Astrocyte (in vitro differentiated cells and primary cell): ENCODE results near the gene ANAPC16. TPM values are rescaled to one million over a fixed set of nuclear protein-coding genes. Genes with fewer than 3 reads are reported as not detected.

Source experiments
- DNase-seq: peaks from one replicate; pipeline ENCODE4 v3.0.0-alpha.2; 2010; ENCODE audit warnings: low read depth
- FAIRE-seq: peaks from 2 replicates; lab custom pipeline; 2011; peaks lifted over from hg19 to GRCh38; lab: Jason Lieb, UNC
- H2AFZ ChIP-seq: 2 replicates; pipeline ENCODE4 v1.6.0; 2012; ENCODE audit warnings: low read depth, low read length, inconsistent platforms
- H3K27ac ChIP-seq: 2 replicates; pipeline ENCODE4 v1.5.1; 2011; ENCODE audit warnings: low read depth, low read length, inconsistent platforms
- H3K27me3 ChIP-seq: 2 replicates; pipeline ENCODE4 v1.6.0; 2011; ENCODE audit warnings: low read length, inconsistent platforms; ENCODE audit not compliant: insufficient read depth
- H3K36me3 ChIP-seq: 2 replicates; pipeline ENCODE4 v1.5.1; 2011; ENCODE audit warnings: low read length, inconsistent platforms; ENCODE audit not compliant: insufficient read depth
- H3K4me1 ChIP-seq: 2 replicates; pipeline ENCODE4 v1.5.1; 2011; ENCODE audit warnings: low read length, inconsistent platforms; ENCODE audit not compliant: insufficient read depth
- H3K4me2 ChIP-seq: 2 replicates; pipeline ENCODE4 v1.6.0; 2012; ENCODE audit warnings: low read length, inconsistent platforms
- H3K4me3 ChIP-seq: 2 replicates; pipeline ENCODE4 v1.5.1; 2011; ENCODE audit warnings: low read depth, mild to moderate bottlenecking, low read length, inconsistent platforms; ENCODE audit not compliant: insufficient read depth
- H3K79me2 ChIP-seq: 2 replicates; pipeline ENCODE4 v1.6.0; 2012; ENCODE audit warnings: mild to moderate bottlenecking, low read length, inconsistent platforms; ENCODE audit not compliant: insufficient read depth
- H3K9ac ChIP-seq: 2 replicates; pipeline ENCODE4 v1.6.0; 2012; ENCODE audit warnings: mild to moderate bottlenecking, low read length, inconsistent platforms
- H3K9me3 ChIP-seq: 2 replicates; pipeline ENCODE4 v1.5.1; 2012; ENCODE audit warnings: low read depth, mild to moderate bottlenecking, low read length, inconsistent platforms; ENCODE audit not compliant: insufficient read depth
- H4K20me1 ChIP-seq: 2 replicates; pipeline ENCODE4 v1.6.0; 2012; ENCODE audit warnings: low read length, inconsistent platforms; ENCODE audit not compliant: insufficient read depth
- H3K27ac Mint-ChIP-seq: one replicate; pipeline ENCODE4 v1.8.0; 2021; ENCODE audit warnings: mild to moderate bottlenecking, mixed read lengths; ENCODE audit not compliant: unreplicated experiment
- H3K27me3 Mint-ChIP-seq: one replicate; pipeline ENCODE4 v1.8.0; 2021; ENCODE audit warnings: low read depth, mixed read lengths; ENCODE audit not compliant: unreplicated experiment
- H3K36me3 Mint-ChIP-seq: one replicate; pipeline ENCODE4 v1.8.0; 2021; ENCODE audit warnings: low read depth, mixed read lengths; ENCODE audit not compliant: unreplicated experiment
- H3K4me1 Mint-ChIP-seq: one replicate; pipeline ENCODE4 v1.8.0; 2021; ENCODE audit warnings: low read depth, mixed read lengths; ENCODE audit not compliant: unreplicated experiment
- H3K4me3 Mint-ChIP-seq: one replicate; pipeline ENCODE4 v1.8.0; 2021; ENCODE audit warnings: mild to moderate bottlenecking, moderate library complexity, mixed read lengths; ENCODE audit not compliant: unreplicated experiment
- H3K9me3 Mint-ChIP-seq: one replicate; pipeline ENCODE4 v1.8.0; 2021; ENCODE audit warnings: mild to moderate bottlenecking, mixed read lengths; ENCODE audit not compliant: unreplicated experiment
- CTCF ChIP-seq: IDR thresholded peaks from 2 replicates; pipeline ENCODE4 v1.5.1; 2011; ENCODE audit warnings: low read depth, mild to moderate bottlenecking, inconsistent platforms, low read length, moderate library complexity; ENCODE audit not compliant: insufficient read depth
- EZH2 ChIP-seq: IDR thresholded peaks from 2 replicates; pipeline ENCODE4 v1.6.1; 2012; ENCODE audit warnings: mild to moderate bottlenecking, low read length, inconsistent platforms; ENCODE audit not compliant: insufficient read depth
- total RNA-seq: library from RNA; stranded (reverse); gene quantifications from 2 replicates; pipeline ENCODE4 v1.2.1, GENCODE V29; 2021

ANAPC16 gene
- total RNA-seq, 1 donor from 2014 or later, result 47.3 TPM

- TF ChIP-seq EZH2 (no peak), CTCF (no peak)
- peaks cover 13% of the 10 kb centered on the region for H3K36me3 Mint-ChIP-seq
- Histone ChIP-seq H3K79me2 (no peaks in the 10 kb centered on the region), H3K27me3 (no peaks in the 10 kb centered on the region), H3K36me3 (peaks cover 2% of the 10 kb centered on the region), H4K20me1 (peaks cover under 1% of the 10 kb centered on the region), H3K9ac (no peak overlapping the region), H3K4me2 (no peak overlapping the region), H3K9me3 (no peaks in the 10 kb centered on the region), H3K4me3 (no peak overlapping the region), H3K4me1 (no peaks in the 10 kb centered on the region), H3K27ac (no peak overlapping the region), H2AFZ (no peak overlapping the region)
- H3K27me3 Mint-ChIP-seq, result no peaks in the 10 kb centered on the region
- no peak for FAIRE-seq
- no peak for DNase-seq
- no peak overlapping the region for H3K4me3 Mint-ChIP-seq
- peaks cover 2% of the 10 kb centered on the region for H3K4me1 Mint-ChIP-seq
- H3K9me3 Mint-ChIP-seq, result no peaks in the 10 kb centered on the region
- no peak overlapping the region for H3K27ac Mint-ChIP-seq
These were observed 18.8 kb downstream of the ANAPC16 start for GRCh38 chr10:72234560-72235095.

GRCh38 chr10:72235544-72236279 is 19.9 kb downstream of the ANAPC16 start:
- Histone ChIP-seq H3K4me2 (no peak overlapping the region), H4K20me1 (no peaks in the 10 kb centered on the region), H3K9me3 (no peaks in the 10 kb centered on the region), H2AFZ (no peak overlapping the region), H3K27me3 (no peaks in the 10 kb centered on the region), H3K36me3 (peaks cover 2% of the 10 kb centered on the region), H3K79me2 (no peaks in the 10 kb centered on the region), H3K9ac (no peak overlapping the region), H3K27ac (no peak overlapping the region), H3K4me3 (no peak overlapping the region), H3K4me1 (no peaks in the 10 kb centered on the region)
- Mint-ChIP-seq H3K36me3 (peaks cover 13% of the 10 kb centered on the region), H3K4me1 (peaks cover 3% of the 10 kb centered on the region), H3K27ac (no peak overlapping the region), H3K4me3 (peak overlapping the region; percentile 3), H3K27me3 (no peaks in the 10 kb centered on the region), H3K9me3 (no peaks in the 10 kb centered on the region)
- no peak for FAIRE-seq
- TF ChIP-seq EZH2 (no peak), CTCF (no peak)
- no peak for DNase-seq
